HG03457 (cell line): ENCODE results near the gene NARS2.
"Not testable (repeated sequence)": the region's sequence is repeated elsewhere in the genome, so short reads cannot be mapped to it uniquely, and the experiment has no call there.

Source experiments
- ATAC-seq: cut with Tn5 transposase; IDR thresholded peaks from one replicate; pipeline ENCODE4 v1.9.1; 2021; ENCODE audit warnings: moderate number of reproducible peaks; ENCODE audit not compliant: unreplicated experiment

NARS2 gene, protein sequence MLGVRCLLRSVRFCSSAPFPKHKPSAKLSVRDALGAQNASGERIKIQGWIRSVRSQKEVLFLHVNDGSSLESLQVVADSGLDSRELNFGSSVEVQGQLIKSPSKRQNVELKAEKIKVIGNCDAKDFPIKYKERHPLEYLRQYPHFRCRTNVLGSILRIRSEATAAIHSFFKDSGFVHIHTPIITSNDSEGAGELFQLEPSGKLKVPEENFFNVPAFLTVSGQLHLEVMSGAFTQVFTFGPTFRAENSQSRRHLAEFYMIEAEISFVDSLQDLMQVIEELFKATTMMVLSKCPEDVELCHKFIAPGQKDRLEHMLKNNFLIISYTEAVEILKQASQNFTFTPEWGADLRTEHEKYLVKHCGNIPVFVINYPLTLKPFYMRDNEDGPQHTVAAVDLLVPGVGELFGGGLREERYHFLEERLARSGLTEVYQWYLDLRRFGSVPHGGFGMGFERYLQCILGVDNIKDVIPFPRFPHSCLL

DNA sequence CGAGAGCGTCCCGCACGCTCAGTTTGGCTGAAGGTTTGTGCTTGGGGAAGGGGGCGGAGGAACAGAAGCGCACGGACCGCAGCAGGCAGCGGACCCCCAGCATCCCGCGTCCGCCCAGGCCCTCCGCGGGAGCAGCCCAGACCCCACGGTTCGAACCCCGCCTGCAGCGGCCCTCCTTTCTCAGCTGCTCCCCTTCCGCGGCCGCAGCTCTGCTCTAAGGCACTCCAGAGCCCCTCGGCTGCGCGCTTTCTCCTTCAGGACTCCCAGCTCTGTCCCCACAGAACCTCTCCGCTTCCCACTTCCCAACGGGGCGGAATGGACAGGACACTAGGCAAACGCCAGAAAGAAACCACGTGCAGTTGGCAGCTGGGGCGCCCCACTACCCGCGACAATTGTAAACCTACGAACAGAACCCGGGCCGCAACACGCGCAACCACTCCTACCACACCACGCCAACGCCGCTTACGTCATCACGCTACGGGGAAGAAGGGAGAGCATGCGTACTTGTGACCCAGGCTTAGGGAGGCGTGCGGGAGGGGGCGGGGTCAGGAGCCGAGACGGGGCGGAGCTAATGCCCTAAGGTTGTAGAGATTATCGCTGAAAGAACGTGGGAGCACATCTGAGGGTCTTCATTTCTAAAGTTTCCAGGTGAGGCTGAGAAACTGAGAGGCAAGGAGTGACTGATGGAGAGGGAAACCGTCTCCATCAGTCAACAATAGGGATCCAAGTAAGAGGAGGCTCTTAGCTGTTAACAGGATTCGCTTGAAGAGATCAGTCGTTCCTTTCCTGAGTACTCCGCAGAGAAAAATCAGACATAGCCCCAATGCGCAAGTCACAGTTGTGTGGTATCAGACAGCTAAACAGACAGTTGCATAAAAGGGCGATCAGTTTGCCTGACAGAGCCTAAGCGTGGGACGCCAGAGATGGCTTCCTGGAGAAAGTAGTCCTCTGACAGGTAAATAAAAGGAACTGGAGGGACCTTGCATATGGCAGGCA, at the start of gene NARS2:
Gene NARS2 (minus strand): TSS at position 479 of the 996 bp plus-strand sequence. CDS start 376 bp downstream, at position 103.
- peak; percentile 94 for ATAC-seq

DNA sequence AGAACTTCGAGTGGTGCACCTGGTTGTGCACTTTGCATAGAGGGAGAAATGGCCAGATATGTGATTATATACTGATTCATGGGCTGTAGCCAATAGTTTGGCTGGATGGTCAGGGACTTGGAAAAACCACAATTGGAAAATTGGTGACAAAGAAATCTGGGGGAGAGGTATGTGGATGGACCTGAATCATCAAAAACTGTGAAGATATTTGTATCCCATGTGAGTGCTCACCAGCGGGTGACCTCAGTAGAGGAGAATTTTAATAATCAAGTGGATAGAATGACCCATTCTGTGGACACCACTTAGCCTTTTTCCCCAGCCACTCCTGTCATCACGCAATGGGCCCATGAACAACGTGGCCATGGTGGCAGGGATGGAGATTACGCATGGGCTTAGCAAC, 48.0 kb upstream of the NARS2 start:
- no peak for ATAC-seq

DNA sequence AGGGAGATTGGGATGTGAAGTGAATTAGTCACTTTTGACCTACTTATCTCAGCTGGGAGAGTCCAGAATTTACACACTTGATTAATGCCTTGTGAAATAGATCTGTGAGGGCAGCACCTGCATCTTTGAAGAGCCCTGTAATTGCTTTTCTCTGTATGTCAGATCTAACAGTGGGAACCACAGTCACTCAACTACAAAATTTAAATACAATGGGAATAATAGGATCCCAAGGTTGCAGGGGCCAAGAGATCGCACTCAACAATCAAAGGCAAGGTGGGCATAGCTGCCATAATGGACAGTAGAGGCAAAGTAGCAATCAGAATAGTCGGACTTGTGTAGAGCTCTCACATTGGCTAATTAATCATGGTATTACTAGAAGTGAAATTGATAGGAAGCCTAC, 45.5 kb upstream of the NARS2 start:
- no peak for ATAC-seq

DNA sequence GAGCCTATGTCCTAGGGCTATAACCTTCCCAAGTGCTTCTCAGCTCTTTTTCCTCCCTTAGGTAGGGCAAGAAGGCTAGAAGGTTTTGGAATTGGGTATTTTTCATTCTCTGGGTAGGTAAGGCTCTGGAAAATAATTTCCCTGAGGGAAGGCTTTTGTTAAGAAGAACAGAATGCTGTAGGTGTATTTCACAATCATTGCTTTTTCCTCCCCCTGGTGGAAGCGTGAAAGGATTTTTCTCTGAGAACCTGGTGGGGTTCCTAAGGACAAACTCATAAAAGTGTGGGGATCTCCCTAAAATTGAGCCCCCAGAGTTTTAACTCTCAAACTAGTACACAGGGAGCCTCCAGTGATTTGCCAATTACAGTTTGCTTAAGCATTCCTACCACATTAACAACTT, 41.1 kb upstream of the NARS2 start:
- no peak for ATAC-seq

DNA sequence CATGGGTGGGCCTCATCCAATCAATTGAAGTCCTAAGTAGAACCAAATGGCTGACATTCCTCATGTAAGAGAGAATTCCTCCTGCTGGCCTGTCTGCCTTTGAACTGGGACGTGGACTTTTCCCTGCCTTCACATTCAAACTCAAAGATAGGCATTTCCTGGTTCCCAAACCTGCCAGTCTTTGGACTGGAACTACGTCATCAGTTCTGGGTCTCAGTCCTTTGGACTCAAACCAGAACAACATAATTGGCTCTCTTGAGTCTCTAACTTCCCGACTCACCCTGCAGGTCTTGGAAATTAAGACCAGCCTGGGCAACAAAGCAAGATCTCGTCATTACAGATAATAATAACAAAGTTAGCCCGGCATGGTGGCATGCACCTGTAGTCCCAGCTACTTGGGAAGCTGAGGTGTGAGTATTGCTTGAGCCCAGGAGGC, 38.7 kb upstream of the NARS2 start:
- ATAC-seq, result no peak

DNA sequence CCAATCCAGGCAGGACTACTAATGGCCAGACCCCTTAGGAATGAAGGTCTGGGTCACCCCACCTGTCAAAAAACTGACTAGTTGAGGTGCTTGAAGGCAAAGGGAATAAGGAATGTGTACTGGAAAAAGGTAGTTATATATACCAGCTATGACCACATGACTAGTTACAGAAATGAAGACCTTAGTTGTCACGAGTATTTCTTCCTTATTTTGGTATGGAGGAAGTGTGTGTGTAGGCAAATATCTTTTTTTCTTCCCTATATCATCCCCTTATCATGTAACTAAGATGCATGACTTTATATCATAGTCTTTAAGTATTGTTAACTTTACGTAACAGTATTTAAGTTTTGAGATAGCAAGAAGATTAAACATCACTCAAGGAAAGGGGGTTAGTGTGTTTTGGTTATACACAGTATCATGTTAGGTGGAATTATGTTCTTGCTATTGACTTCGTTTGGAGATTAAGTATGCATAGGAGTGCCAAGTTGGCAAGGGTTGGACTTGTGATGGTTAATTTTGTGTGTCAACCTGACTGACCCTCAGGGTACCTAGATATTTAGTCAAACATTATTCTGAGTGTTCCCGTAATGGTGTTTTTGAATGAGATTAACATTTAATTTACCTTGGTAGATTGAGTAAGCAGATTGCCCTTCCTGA, 38.2 kb upstream of the NARS2 start:
- ATAC-seq, result no peak

DNA sequence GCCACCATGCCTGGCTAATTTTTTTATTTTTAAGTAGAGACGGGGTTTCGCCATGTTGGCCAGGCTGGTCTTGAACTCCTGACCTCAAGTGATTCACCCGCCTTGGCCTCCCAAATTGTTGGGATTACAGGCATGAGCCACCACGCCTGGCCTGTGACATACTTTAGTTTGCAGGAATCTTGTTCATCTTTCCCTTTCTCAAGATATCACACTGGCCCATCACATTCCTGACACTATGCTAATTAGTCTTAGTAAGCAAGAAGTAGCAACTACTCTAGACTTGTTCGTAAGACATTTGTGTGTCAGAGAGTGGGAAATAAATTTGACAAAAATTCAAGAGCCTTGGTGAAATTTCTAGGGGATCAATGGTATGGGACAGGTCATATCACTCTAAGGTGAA, 34.7 kb upstream of the NARS2 start:
- not testable (repeated sequence) for ATAC-seq

DNA sequence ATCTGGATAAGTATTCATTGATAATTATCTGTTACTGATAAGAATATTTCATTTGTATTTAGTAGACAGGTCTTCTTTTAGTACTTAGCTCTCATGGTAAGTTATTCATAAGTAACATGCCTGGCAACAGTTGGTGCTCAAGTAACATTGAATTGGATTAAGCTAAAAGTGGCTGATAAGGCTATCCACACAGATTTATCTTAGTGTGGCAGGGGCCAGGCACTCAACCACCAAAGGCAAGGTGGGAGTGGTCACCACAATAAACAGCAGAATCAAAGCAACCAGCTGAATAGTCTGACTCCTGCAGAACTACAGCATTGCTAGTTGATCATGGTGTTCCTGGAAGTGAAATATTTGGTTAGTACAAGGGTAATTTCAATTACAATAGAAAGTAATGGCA, 33.0 kb upstream of the NARS2 start:
- no peak for ATAC-seq

DNA sequence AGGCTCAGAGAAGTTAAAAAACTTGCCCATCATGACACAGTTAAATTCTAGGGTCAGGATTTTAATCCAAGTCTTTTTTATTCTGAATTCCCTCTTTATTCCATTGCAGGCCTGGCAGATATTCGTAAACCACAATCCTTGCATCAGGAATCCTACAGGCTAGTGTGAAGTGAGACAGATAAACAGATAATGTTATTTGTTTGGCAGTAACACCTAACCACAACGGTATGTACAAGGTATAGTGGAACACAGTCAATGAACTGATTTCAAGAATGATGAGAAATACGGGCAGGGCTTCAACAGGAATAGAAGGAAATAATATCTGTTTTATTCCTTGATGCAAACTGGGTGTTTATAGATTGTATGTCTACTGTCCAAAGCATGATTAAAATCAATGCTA, 32.0 kb upstream of the NARS2 start:
- ATAC-seq, result no peak

DNA sequence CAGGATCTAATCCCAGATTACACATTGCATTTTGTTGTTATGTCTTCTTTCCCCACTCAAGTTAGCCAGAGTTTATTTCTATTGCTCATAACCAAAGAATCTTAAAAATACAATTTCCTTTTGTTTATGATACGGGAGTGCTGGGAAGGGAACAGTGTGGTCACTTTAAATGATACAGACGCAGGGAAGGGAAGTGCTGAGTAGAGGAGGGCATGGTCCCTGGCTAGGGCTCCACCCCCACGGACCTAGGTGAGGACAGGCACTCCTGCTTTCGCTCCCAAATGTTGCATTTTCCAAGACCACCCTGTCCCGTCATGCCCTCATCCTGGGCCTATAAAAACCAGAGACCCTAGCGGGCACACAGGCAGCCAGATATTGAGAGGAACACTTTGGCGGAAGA, 30.6 kb upstream of the NARS2 start:
- no peak for ATAC-seq

DNA sequence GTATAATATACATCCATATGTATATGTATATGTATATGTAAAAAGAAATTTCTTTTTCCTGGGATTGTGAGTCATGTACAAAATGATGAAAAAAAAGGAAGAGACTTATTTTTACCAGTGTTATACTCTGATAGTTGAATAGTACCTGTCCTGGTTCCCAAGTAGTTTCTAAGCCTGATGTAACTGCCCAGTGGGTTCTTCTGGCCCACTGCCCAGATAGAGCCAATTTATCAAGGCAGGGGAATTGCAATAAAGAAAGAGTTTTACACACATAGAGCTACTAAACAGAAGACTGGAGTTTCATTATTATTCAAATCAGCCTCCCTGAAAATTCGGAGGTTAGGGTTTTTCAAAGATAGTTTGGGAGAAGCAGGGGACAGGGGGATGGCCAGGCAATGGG, 29.1 kb upstream of the NARS2 start:
- ATAC-seq, result no peak

DNA sequence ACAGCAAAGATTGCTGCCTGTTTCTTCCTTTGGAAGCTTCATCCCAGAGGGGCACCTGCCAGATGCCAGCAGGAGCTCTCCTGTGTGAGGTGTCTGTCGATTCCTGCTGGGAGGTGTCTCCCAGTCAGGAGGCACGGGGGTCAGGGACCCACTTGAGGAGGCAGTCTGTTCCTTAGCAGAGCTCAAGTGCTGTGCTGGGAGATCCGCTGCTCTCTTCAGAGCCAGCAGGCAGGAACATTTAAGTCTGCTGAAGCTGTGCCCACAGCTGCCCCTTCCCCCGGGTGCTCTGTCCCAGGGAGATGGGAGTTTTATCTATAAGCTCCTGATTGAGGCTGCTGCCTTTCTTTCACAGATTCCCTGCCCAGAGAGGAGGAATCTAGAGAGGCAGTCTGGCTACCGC, 28.1 kb upstream of the NARS2 start:
- not testable (repeated sequence) for ATAC-seq

DNA sequence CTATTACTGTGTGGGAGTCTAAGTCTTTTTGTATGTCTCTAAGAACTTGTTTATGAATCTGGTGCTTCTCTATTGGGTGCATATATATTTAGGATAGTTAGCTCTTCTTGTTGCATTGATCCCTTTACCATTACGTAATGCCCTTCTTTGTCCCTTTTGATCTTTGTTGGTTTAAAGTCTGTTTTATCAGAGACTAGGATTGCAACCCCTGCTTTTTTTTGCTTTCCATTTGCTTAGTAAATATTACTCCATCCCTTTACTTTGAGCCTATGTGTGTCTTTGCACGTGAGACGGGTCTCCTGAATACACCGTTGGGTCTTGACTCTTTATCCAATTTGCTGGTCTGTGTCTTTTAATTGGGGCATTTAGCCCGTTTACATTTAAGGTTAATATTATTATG, 26.4 kb upstream of the NARS2 start:
- not testable (repeated sequence) for ATAC-seq

DNA sequence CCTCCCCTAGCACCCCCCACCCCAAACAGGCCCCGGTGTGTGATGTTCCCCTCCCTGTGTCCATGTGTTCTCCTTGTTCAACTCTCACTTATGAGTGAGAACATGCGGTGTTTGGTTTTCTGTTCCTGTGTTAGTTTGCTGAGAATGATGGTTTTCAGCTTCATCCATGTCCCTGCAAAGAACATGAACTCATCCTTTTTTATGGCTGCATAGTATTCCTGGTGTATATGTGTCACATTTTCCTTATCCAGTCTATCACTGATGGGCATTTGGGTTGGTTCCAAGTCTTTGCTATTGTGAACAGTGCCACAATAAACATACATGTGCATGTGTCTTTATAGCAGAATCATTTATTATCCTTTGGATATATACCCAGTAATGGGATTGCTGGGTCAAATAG, 22.9 kb upstream of the NARS2 start:
- ATAC-seq, result not testable (repeated sequence)

DNA sequence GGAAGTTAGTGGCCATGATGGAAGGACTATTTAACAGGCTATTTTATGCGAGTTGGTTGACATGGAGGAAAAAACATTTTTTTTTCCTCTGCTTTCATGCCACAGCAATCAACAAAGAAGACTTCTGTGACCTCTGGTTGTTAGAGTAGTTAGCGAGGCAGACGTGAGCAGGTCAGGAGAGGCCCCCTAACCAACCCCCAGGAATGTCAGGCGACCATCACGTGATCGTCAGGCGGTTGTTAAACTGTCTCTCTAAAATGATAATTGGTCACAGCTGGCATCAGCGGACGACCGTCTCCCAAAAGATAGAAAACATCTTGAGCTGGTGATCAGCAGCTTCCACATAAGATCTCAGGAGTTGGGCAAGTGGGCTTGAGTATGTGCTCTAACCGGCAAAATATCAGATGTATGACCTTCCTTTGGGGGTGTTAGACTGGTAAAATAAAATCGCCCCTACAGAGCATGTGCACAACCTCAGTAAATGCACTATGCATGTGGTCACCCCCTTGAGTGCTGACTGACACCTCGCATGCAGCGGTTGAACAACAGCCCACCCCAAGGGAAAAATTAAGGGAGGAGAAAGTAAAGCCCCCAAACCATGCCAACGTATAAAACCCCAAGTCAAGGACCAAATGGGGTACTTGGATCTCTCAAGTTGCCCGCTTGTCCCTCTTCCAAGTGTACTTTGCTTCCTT, 20.9 kb upstream of the NARS2 start:
- ATAC-seq, result no peak

DNA sequence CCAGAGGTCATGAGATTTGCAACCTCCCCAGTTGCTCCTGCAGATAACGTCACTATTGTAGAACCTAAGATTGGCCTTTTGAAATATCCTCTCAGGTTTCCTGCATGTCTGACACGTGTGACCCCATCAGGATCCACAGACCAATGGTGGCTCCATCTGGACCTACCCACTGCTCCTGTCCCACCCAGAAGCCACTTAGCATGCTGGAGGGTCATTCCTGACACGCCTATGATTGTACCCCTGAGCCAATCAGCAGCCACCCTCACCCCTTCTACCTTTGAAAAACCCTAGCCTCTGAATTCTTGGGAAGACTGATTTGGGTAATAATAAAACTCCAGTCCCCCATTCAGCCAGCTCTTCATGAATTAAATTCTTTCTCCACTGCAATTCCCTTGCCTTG, 20.1 kb upstream of the NARS2 start:
- no peak for ATAC-seq

DNA sequence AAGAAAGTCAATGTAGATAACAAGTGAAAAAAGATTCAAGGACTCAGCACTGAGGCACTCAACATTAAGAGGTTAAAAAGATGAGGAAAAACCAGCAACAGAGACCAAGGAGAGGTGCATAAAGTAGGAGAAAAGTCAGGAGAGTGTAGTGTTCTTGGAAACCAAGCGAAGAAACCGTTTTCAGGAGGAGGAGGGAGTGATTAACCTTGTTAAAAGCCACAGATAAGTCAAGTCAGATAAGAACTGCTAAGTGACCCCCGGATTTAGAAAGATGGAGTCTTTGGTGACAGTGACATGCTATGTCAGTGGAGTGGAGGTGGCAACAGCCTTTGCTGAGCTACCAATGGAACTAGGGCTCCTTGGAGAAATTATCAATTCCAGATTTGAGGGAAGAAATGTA, 13.9 kb upstream of the NARS2 start:
- ATAC-seq, result no peak

DNA sequence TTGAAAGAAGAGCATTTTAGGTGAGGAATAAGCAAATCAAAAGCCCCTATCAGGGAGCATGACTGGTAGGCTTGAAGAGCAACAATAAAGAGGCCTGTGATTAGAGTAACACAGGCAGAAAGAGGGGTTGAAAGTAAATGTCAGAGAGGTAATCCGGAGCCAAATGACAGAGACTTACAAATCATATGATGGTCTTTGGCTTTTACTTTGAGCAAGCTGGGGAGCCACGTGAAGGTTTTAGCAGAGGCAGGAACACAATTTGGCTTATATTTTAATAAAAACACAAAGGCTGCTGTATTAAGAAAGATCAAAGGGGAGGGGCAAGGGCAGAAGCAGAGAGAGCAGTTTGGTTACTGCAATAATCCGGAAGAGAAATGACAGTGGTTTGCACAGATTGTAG, 12.8 kb upstream of the NARS2 start:
- no peak for ATAC-seq

DNA sequence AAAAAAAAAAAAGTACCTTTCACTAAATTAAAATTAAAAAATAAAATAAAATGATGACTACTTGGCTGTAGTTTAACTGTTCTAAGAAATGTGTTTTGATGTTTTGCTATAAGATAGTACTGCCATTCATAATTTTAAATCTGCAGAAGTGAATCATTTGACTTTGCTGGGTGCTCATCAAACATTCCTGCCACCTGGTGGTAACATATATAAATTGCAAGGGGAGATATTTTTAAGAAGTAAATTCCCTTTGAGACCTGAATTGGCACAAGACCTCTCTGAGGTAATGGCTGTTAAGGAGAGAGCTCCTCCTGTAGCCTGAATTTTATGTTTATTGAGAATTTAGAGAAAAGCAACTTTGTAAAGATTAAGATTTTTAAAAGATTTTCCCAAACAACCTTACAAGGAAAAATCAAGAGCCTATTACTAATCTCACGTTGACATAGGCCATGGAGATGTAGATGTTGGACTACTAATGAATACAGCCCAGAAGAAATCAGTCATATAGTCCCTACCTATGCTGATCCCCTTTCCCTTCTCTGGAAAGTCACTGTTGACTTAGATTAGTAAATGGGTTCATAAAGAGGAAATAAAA, 11.9 kb upstream of the NARS2 start:
- ATAC-seq, result no peak

DNA sequence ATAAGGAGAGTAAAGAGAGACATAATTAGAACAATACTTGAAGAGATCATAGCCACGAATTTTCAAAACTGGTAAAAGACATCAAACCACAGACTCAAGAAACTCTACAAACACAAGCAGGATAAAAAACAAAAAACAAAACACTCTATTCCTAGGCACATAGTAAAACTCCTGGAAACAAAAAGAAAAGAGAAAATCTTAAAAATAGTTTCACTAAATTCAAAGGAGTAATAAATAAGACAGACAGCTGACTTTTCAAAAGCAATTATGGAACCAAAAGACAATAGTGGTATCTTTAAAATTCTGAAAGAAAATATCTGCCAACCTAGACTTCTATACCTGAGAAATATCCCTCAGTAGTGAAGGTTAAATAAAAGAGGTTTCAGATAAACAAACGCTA, 9.2 kb upstream of the NARS2 start:
- ATAC-seq, result no peak
